OCI-M1 (cell line): ENCODE measurements around the gene EIF2D.

Source experiments
- DNase-seq: peaks from one replicate; lab custom pipeline; 2025; lab: John Stamatoyannopoulos, UW

The EIF2D gene

DNA sequence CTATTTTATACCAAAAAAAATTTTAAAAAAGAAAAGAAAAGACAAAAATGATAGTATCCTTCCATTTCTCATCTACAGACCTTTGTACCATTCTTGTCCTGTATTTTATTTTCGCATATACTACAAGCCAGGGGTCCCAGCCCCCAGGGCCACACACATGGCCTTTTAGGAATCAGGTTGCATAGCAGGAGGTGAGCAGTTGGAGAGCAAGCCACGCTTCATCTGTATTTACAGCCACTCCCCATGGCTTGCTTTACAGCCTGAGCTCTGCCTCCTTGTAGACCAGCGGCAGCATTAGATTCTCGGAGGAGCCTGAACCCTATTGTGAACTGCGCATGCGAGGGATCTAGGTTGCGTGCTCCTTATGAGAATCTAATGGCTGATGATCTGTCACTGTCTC lies 65.2 kb downstream of the EIF2D start:
- no peak for DNase-seq

DNA sequence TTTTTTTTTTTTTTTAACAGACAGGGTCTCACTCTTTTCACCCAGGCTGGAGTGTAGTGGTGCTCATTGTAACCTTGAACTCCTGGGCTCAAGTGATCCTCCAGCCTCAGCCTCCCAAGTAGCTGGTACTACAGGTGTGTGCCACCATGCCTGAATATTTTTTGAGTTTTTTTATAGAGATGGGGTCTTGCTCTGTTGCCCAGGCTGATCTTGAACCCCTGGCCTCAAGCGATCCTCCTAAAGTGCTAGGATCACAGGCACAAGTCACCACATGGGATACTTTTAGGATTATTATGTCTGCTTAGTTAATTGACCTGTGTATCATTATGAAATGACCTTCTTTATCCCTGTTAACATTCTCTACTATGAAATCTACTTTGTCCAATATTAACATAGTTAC lies 66.9 kb downstream of the EIF2D start:
- no peak for DNase-seq

DNA sequence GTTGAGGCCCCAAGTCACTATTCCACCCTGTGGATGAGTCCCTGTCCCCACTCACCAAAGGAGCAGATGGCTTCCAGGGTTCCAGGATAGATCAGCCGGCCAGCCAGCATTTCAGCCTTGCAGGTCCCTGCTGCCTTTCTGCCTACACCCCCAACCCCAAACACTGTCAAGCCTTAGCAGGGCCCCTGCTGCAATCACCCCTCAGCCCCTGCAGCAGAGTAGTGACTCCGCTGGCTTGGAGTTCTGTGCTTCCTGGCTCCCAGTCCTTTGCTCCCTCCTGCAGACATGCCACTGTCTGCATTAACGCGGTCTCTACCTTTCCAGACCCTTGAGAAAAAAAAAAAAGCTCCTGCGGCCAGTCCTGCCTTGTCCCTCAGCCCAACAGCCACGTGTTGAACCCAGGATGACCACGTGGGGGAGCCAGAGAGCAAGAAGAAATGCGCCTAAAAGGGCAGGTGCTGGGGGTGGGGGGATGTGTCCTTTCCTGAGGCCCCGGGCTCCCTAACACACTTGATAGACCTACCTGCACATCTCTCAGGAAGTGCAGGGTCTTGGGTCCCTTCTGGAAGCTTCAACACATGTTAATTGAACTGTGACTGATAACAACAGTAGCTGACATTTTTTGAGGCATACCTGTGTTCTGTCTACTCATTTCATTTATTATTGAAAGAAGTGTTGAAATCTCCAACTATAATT lies 67.6 kb downstream of the EIF2D start:
- DNase-seq = peak; percentile 91
